H9 (cell line): ENCODE measurements around the gene DAZAP1. TPM values are rescaled to one million over a fixed set of nuclear protein-coding genes. Genes with fewer than 3 reads are reported as not detected.

ENCODE experiments used
- DNase-seq: peaks from one replicate; pipeline ENCODE4 v3.0.0-alpha.2; 2017
- H2AFZ ChIP-seq: one replicate; pipeline ENCODE4 v1.6.1; 2013; ENCODE audit warnings: mild to moderate bottlenecking, low read length, control low read depth, moderate library complexity
- H2AK5ac ChIP-seq: 2 replicates; pipeline ENCODE4 v1.6.1; 2013; ENCODE audit warnings: low read length, control low read depth, mixed read lengths; ENCODE audit not compliant: insufficient read length
- H2BK120ac ChIP-seq: one replicate; pipeline ENCODE4 v1.6.1; 2013; ENCODE audit warnings: low read depth, mild to moderate bottlenecking, low read length, control low read depth, inconsistent platforms; ENCODE audit not compliant: poor library complexity, severe bottlenecking
- H2BK12ac ChIP-seq: 2 replicates; pipeline ENCODE4 v1.6.1; 2013; ENCODE audit warnings: low read length, control low read depth, mixed read lengths, low read depth; ENCODE audit not compliant: insufficient read length
- H2BK15ac ChIP-seq: 2 replicates; pipeline ENCODE4 v1.6.1; 2013; ENCODE audit warnings: low read depth, low read length, control low read depth
- H2BK20ac ChIP-seq: one replicate; pipeline ENCODE4 v1.6.1; 2013; ENCODE audit warnings: low read depth, mild to moderate bottlenecking, low read length, control low read depth, inconsistent platforms; ENCODE audit not compliant: poor library complexity, severe bottlenecking
- H2BK5ac ChIP-seq: 2 replicates; pipeline ENCODE4 v1.6.1; 2013; ENCODE audit warnings: low read length, control low read depth, mixed read lengths; ENCODE audit not compliant: insufficient read length
- H3K14ac ChIP-seq: 2 replicates; pipeline ENCODE4 v1.6.1; 2013; ENCODE audit warnings: low read length, control low read depth; ENCODE audit not compliant: insufficient read depth
- H3K18ac ChIP-seq: 2 replicates; pipeline ENCODE4 v1.6.1; 2013; ENCODE audit warnings: low read depth, mild to moderate bottlenecking, mixed read lengths, low read length, control low read depth; ENCODE audit not compliant: insufficient read length
- H3K23ac ChIP-seq: 2 replicates; pipeline ENCODE4 v1.6.1; 2013; ENCODE audit warnings: low read length, control low read depth, mixed read lengths, low read depth; ENCODE audit not compliant: insufficient read length
- H3K23me2 ChIP-seq: 2 replicates; pipeline ENCODE4 v1.6.1; 2013; ENCODE audit warnings: low read depth, mild to moderate bottlenecking, mixed read lengths, low read length, control low read depth; ENCODE audit not compliant: insufficient read length, poor library complexity, severe bottlenecking
- H3K27ac ChIP-seq: 2 replicates; pipeline ENCODE4 v1.5.1; 2013; ENCODE audit warnings: low read length, control low read depth, mixed read lengths, low read depth; ENCODE audit not compliant: insufficient read length
- H3K27me3 ChIP-seq: 2 replicates; pipeline ENCODE4 v1.6.1; 2013; ENCODE audit warnings: low read length, control low read depth, inconsistent platforms; ENCODE audit not compliant: insufficient read depth
- H3K4ac ChIP-seq: 2 replicates; pipeline ENCODE4 v1.6.1; 2013; ENCODE audit warnings: low read depth, mild to moderate bottlenecking, control low read depth, inconsistent platforms, low read length, moderate library complexity
- H3K4me1 ChIP-seq: 2 replicates; pipeline ENCODE4 v1.6.1; 2013; ENCODE audit warnings: low read length, control low read depth, inconsistent platforms; ENCODE audit not compliant: insufficient read depth
- H3K4me2 ChIP-seq: 2 replicates; pipeline ENCODE4 v1.6.1; 2013; ENCODE audit warnings: low read length, control low read depth, mixed read lengths; ENCODE audit not compliant: insufficient read length, insufficient read depth
- H3K56ac ChIP-seq: 2 replicates; pipeline ENCODE4 v1.6.1; 2013; ENCODE audit warnings: low read depth, mild to moderate bottlenecking, mixed read lengths, low read length, control low read depth; ENCODE audit not compliant: insufficient read length
- H3K79me1 ChIP-seq: 2 replicates; pipeline ENCODE4 v1.6.1; 2013; ENCODE audit warnings: low read depth, mild to moderate bottlenecking, moderate library complexity, low read length, control low read depth, inconsistent platforms; ENCODE audit not compliant: insufficient read depth, poor library complexity, severe bottlenecking
- H3K79me2 ChIP-seq: 2 replicates; pipeline ENCODE4 v1.6.1; 2013; ENCODE audit warnings: low read length, control low read depth, inconsistent platforms; ENCODE audit not compliant: insufficient read depth
- H3K9ac ChIP-seq: 2 replicates; pipeline ENCODE4 v1.6.1; 2013; ENCODE audit warnings: low read length, control low read depth, mixed read lengths; ENCODE audit not compliant: insufficient read length; ENCODE audit errors: extremely low read depth
- H3K9me3 ChIP-seq: one replicate; pipeline ENCODE4 v1.6.1; 2013; ENCODE audit warnings: low read depth, low read length, inconsistent platforms; ENCODE audit not compliant: control insufficient read depth
- H3T11ph ChIP-seq: one replicate; pipeline ENCODE4 v1.6.1; 2013; ENCODE audit warnings: mild to moderate bottlenecking, low read length, control low read depth, inconsistent platforms
- H4K20me1 ChIP-seq: one replicate; pipeline ENCODE4 v1.6.1; 2013; ENCODE audit not compliant: control insufficient read depth, insufficient read length, insufficient read depth
- H4K5ac ChIP-seq: 2 replicates; pipeline ENCODE4 v1.6.1; 2013; ENCODE audit warnings: low read depth, mild to moderate bottlenecking, mixed read lengths, low read length, control low read depth; ENCODE audit not compliant: insufficient read length
- H4K8ac ChIP-seq: replicated peaks from 2 replicates; pipeline ENCODE4 v1.6.1; 2013; ENCODE audit warnings: low read length, control low read depth, mixed read lengths, low read depth; ENCODE audit not compliant: insufficient read length
- H4K91ac ChIP-seq: 2 replicates; pipeline ENCODE4 v1.6.1; 2013; ENCODE audit warnings: low read depth, mild to moderate bottlenecking, moderate library complexity, mixed read lengths, low read length, control low read depth; ENCODE audit not compliant: insufficient read length
- H3K27ac Mint-ChIP-seq, 3 experiments: 2 replicates in 2 of 3; 3 replicates in 1 of 3; pipeline ENCODE4 v1.8.0; 2020 to 2021; ENCODE audit warnings: mixed read lengths in 3 of 3, mild to moderate bottlenecking in 1 of 3, moderate library complexity in 1 of 3
- H3K27me3 Mint-ChIP-seq: 2 replicates; pipeline ENCODE4 v1.8.0; 2021; ENCODE audit warnings: low read depth, mild to moderate bottlenecking, moderate library complexity, mixed read lengths
- H3K36me3 Mint-ChIP-seq, 3 experiments: 2 replicates in 2 of 3; 3 replicates in 1 of 3; pipeline ENCODE4 v1.8.0; 2020 to 2021; ENCODE audit warnings: low read depth in 3 of 3, mixed read lengths in 3 of 3; ENCODE audit not compliant: insufficient read depth in 1 of 3
- H3K4me1 Mint-ChIP-seq, 2 experiments: 2 replicates each; pipeline ENCODE4 v1.8.0; 2020; ENCODE audit warnings: mixed read lengths in 2 of 2
- H3K4me3 Mint-ChIP-seq, 2 experiments: 2 replicates in 1 of 2; 3 replicates in 1 of 2; pipeline ENCODE4 v1.8.0; 2020 to 2021; ENCODE audit warnings: mild to moderate bottlenecking in 2 of 2, mixed read lengths in 2 of 2, moderate library complexity in 1 of 2
- H3K9me3 Mint-ChIP-seq, 2 experiments: 2 replicates in 1 of 2; 3 replicates in 1 of 2; pipeline ENCODE4 v1.8.0; 2020; ENCODE audit warnings: mild to moderate bottlenecking in 2 of 2, mixed read lengths in 2 of 2, moderate library complexity in 1 of 2
- WGBS: extraction: QIAGEN DNeasy Blood & Tissue Kit; methylation state at CpG from one replicate; pipeline ENCODE4 v1.1.7; 2013; ENCODE audit warnings: missing lambda C conversion rate, low lambda C conversion rate, mixed read lengths; ENCODE audit not compliant: insufficient read length; ENCODE audit errors: extremely low coverage; 5-methylcytosine and 5-hydroxymethylcytosine counted together
- total RNA-seq: library from RNA; stranded (reverse); gene quantifications from 2 replicates; pipeline ENCODE4 v1.2.1, GENCODE V29; 2021
- TF ChIP-seq, protein P1 (sequence below): fragments of 200-600 bp; sonication (generic); conservative IDR thresholded peaks from 3 replicates; pipeline ENCODE4 v1.8.0; 2021; ENCODE audit warnings: antibody characterized with exemption, mild to moderate bottlenecking

The DAZAP1 gene
- total RNA-seq, 1 experiment from 2014 or later = 265 TPM

DNA sequence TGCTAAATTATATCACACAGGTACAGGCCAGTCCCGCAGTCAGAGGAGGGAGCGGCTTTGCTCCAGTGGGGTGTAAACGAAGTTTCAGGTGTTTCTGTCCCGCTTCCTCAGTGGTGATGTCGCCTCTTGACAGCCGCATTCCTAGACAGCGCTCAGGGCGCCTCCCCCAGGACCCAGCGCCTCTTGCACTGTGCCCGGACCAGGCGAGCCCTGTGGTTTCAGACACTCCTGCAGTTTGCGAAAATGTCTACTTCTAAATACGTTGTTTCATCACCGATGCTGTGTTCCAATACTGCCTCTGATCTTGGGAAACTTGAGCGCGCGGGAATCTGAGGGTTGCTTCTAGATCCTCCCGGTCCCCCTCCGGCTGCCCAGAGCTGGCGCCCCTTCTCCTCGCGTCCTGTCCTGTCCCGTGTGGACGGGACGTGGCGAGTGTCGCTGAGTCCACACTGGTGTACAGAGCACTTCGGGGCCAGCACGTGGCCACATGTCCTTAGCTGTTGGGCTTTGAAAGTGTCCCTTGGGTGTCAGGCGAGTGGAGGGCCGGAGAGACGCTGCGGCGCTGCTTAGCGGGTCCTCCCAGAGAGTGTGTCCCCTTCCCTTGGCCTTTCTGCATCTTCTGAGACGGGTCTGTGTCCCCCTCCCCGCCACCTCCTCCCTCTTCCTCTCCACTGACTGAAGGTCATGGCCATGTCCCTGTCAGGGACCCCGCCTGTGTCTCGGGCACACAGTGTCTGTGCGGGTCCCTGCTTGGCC, 16.2 kb downstream of the DAZAP1 start:
- H3T11ph ChIP-seq = no peak overlapping the region
- H3K56ac ChIP-seq = no peak overlapping the region
- Mint-ChIP-seq H3K9me3 (no peaks in the 10 kb centered on the region), H3K4me1 (peaks cover 0 to 20% of the 10 kb centered on the region in 2 experiments; a peak in 2 of 4 replicates), H3K27ac (peak overlapping the region in 2 of 3 experiments; percentile 45 to 56; a peak in 1 of 7 replicates), H3K4me3 (no peak overlapping the region; a peak in 1 of 5 replicates), H3K27me3 (no peaks in the 10 kb centered on the region), H3K36me3 (peaks cover 25 to 82% (median 75%) of the 10 kb centered on the region in 3 experiments)
- no peak overlapping the region for H4K8ac ChIP-seq
- no peak overlapping the region for H2BK15ac ChIP-seq
- H4K20me1 ChIP-seq = no peaks in the 10 kb centered on the region
- H3K79me2 ChIP-seq = peaks cover 3% of the 10 kb centered on the region; the same call in 1 of the 2 replicates
- H3K18ac ChIP-seq = no peak overlapping the region
- no peak overlapping the region for H2BK120ac ChIP-seq
- H3K23me2 ChIP-seq = peaks cover 6% of the 10 kb centered on the region
- H3K4me1 ChIP-seq = no peaks in the 10 kb centered on the region
- no peak overlapping the region for H2BK20ac ChIP-seq
- peaks cover 7% of the 10 kb centered on the region for H3K79me1 ChIP-seq
- no peak overlapping the region for H3K4ac ChIP-seq
- TF ChIP-seq, protein P1, sequence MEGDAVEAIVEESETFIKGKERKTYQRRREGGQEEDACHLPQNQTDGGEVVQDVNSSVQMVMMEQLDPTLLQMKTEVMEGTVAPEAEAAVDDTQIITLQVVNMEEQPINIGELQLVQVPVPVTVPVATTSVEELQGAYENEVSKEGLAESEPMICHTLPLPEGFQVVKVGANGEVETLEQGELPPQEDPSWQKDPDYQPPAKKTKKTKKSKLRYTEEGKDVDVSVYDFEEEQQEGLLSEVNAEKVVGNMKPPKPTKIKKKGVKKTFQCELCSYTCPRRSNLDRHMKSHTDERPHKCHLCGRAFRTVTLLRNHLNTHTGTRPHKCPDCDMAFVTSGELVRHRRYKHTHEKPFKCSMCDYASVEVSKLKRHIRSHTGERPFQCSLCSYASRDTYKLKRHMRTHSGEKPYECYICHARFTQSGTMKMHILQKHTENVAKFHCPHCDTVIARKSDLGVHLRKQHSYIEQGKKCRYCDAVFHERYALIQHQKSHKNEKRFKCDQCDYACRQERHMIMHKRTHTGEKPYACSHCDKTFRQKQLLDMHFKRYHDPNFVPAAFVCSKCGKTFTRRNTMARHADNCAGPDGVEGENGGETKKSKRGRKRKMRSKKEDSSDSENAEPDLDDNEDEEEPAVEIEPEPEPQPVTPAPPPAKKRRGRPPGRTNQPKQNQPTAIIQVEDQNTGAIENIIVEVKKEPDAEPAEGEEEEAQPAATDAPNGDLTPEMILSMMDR = no peak
- H2AK5ac ChIP-seq = no peak overlapping the region
- DNase-seq = no peak
- H2AFZ ChIP-seq = no peak overlapping the region
- H3K9me3 ChIP-seq = no peaks in the 10 kb centered on the region
- no peak overlapping the region for H3K27ac ChIP-seq
- no peak overlapping the region for H4K91ac ChIP-seq
- H3K14ac ChIP-seq = no peak overlapping the region; the same call in 1 of the 2 replicates
- no peaks in the 10 kb centered on the region for H3K27me3 ChIP-seq
- no peak overlapping the region for H4K5ac ChIP-seq
- no peak overlapping the region for H3K23ac ChIP-seq
- H3K9ac ChIP-seq = no peak overlapping the region
- H3K4me2 ChIP-seq = no peak overlapping the region
- no peak overlapping the region for H2BK5ac ChIP-seq
- WGBS = no CpG with 5 or more reads among the region's 40 CpGs
- H2BK12ac ChIP-seq = no peak overlapping the region
